Measurements from ENCODE around the gene DDAH2. TPM values are rescaled to one million over a fixed set of nuclear protein-coding genes. Genes with fewer than 3 reads are reported as not detected.
A peak's percentile ranks its signal among the peaks of the same experiment; 100 is the strongest.

The DDAH2 gene
- total and polyA plus RNA-seq, 2 experiments from 2014 or later = 76.6 to 77.7 TPM

- H3K36me3 ChIP-seq (ENCODE audit: low read depth) = peaks cover 33% of the 10 kb centered on the region
- peak overlapping the region; percentile 100 for H3K4me3 ChIP-seq
- H3K79me2 ChIP-seq (ENCODE audit: insufficient read depth) = peaks cover 58% of the 10 kb centered on the region
- peaks cover 41% of the 10 kb centered on the region for H3K4me1 ChIP-seq (ENCODE audit: insufficient read depth)
- no peaks in the 10 kb centered on the region for H3K9me2 ChIP-seq (ENCODE audit: insufficient read depth)
- no peak overlapping the region for H2AFZ ChIP-seq
- no peak for DNase-seq
- no peaks in the 10 kb centered on the region for H4K20me1 ChIP-seq (ENCODE audit: insufficient read depth)
- peak overlapping the region; percentile 87 for H3K27ac ChIP-seq
- in situ Hi-C loops (cut with MboI) = no loop called here
- no peaks in the 10 kb centered on the region for H3K9me3 ChIP-seq (ENCODE audit: low read depth)
- no peaks in the 10 kb centered on the region for H3K27me3 ChIP-seq (replicated peaks; ENCODE audit: insufficient read depth)
- H3F3A ChIP-seq (ENCODE audit: insufficient read depth) = peaks cover 67% of the 10 kb centered on the region
- 64% methylated on average over 4 of the region's 4 CpGs for WGBS, 2 experiments (ENCODE audit: low coverage in 1 of 2, low lambda C conversion rate in 2 of 2, missing lambda C conversion rate in 2 of 2)
- H3K9ac ChIP-seq = peak overlapping the region; percentile 95
- peak overlapping the region; percentile 98 for H3K4me2 ChIP-seq (ENCODE audit: unreplicated experiment)
- TF ChIP-seq EZH2 (IDR thresholded peaks at IDR 0.05; ENCODE audit: insufficient read depth, poor library complexity, severe bottlenecking) = no peak
- no peak for TF ChIP-seq EZH2phosphoT487 (IDR thresholded peaks at IDR 0.05; ENCODE audit: insufficient read depth, low read depth)
Observed at GRCh38 chr6:31733734-31734133, 4.6 kb upstream of the DDAH2 start.

DNA sequence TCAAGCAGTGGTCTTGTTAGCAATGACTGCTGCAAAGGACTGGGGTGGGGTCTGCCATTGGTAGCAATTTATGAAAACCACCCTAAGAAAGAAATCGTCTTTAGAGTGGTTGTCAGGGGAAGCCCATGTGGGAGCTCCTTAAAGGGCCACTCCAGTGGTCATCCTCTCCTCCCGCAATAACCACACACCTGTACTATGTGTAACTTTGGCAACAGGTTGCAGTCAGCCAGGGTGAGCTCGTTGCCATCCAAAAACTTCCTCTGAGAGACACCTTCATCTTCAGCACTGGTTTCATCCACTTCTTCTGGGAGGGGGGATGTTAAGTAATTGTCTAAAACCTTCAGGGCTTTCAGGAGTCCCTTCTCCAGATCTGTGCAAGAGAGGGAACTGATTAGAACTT, 2.9 kb upstream of the DDAH2 start:
- TF ChIP-seq EZH2phosphoT487 (IDR thresholded peaks at IDR 0.05; ENCODE audit: insufficient read depth, low read depth) = no peak
- Histone ChIP-seq H3K27ac (no peak overlapping the region), H3K79me2 (ENCODE audit: insufficient read depth) (peaks cover 52% of the 10 kb centered on the region), H3K4me1 (ENCODE audit: insufficient read depth) (peaks cover 24% of the 10 kb centered on the region), H3K9ac (no peak overlapping the region), H3K4me2 (ENCODE audit: unreplicated experiment) (no peak overlapping the region), H3K4me3 (no peak overlapping the region), H3K9me3 (ENCODE audit: low read depth) (no peaks in the 10 kb centered on the region), H3F3A (ENCODE audit: insufficient read depth) (peaks cover 54% of the 10 kb centered on the region), H3K9me2 (ENCODE audit: insufficient read depth) (no peaks in the 10 kb centered on the region), H2AFZ (no peak overlapping the region), H3K36me3 (ENCODE audit: low read depth) (peaks cover 36% of the 10 kb centered on the region), H4K20me1 (ENCODE audit: insufficient read depth) (no peaks in the 10 kb centered on the region), H3K27me3 (replicated peaks; ENCODE audit: insufficient read depth) (no peaks in the 10 kb centered on the region)
- in situ Hi-C loops (cut with MboI) = no loop called here
- 79 to 88% methylated on average over 3 of the region's 3 CpGs for WGBS, 2 experiments (ENCODE audit: low coverage in 1 of 2, low lambda C conversion rate in 2 of 2, missing lambda C conversion rate in 2 of 2)
- DNase-seq = no peak

GRCh38 chr6:31730631-31731086, 1.6 kb upstream of the DDAH2 start:
- peak overlapping the region; percentile 87 for H3K4me2 ChIP-seq (ENCODE audit: unreplicated experiment)
- peak overlapping the region; percentile 75 for H3K4me3 ChIP-seq
- H3K9me2 ChIP-seq (ENCODE audit: insufficient read depth) = no peaks in the 10 kb centered on the region
- no peak for DNase-seq
- no peaks in the 10 kb centered on the region for H4K20me1 ChIP-seq (ENCODE audit: insufficient read depth)
- peak overlapping the region; percentile 81 for H3K9ac ChIP-seq
- no peaks in the 10 kb centered on the region for H3K9me3 ChIP-seq (ENCODE audit: low read depth)
- TF ChIP-seq EZH2 (IDR thresholded peaks at IDR 0.05; ENCODE audit: insufficient read depth, poor library complexity, severe bottlenecking) (no peak), EZH2phosphoT487 (IDR thresholded peaks at IDR 0.05; ENCODE audit: insufficient read depth, low read depth) (no peak)
- 77 to 82% methylated on average over 11 of the region's 11 CpGs for WGBS, 2 experiments (ENCODE audit: low coverage in 1 of 2, low lambda C conversion rate in 2 of 2, missing lambda C conversion rate in 2 of 2)
- peaks cover 44% of the 10 kb centered on the region for H3F3A ChIP-seq (ENCODE audit: insufficient read depth)
- H3K79me2 ChIP-seq (ENCODE audit: insufficient read depth) = peaks cover 38% of the 10 kb centered on the region
- peak overlapping the region; percentile 78 for H3K27ac ChIP-seq
- H2AFZ ChIP-seq = no peak overlapping the region
- H3K27me3 ChIP-seq (replicated peaks; ENCODE audit: insufficient read depth) = no peaks in the 10 kb centered on the region
- in situ Hi-C loops (cut with MboI) = no loop called here
- H3K4me1 ChIP-seq (ENCODE audit: insufficient read depth) = peaks cover 19% of the 10 kb centered on the region
- H3K36me3 ChIP-seq (ENCODE audit: low read depth) = peaks cover 44% of the 10 kb centered on the region

GRCh38 chr6:31729979-31730630, 1.0 kb upstream of the DDAH2 start:
- Histone ChIP-seq H3K9me2 (ENCODE audit: insufficient read depth) (no peaks in the 10 kb centered on the region), H3K4me3 (peak overlapping the region; percentile 75), H4K20me1 (ENCODE audit: insufficient read depth) (no peaks in the 10 kb centered on the region), H3K36me3 (ENCODE audit: low read depth) (peaks cover 44% of the 10 kb centered on the region), H3K9me3 (ENCODE audit: low read depth) (no peaks in the 10 kb centered on the region), H2AFZ (peak overlapping the region; percentile 70), H3K9ac (peak overlapping the region; percentile 81), H3K4me1 (ENCODE audit: insufficient read depth) (peaks cover 19% of the 10 kb centered on the region), H3F3A (ENCODE audit: insufficient read depth) (peaks cover 40% of the 10 kb centered on the region), H3K79me2 (ENCODE audit: insufficient read depth) (peaks cover 33% of the 10 kb centered on the region), H3K4me2 (ENCODE audit: unreplicated experiment) (peak overlapping the region; percentile 87), H3K27me3 (replicated peaks; ENCODE audit: insufficient read depth) (no peaks in the 10 kb centered on the region), H3K27ac (peak overlapping the region; percentile 78)
- WGBS, 2 experiments (ENCODE audit: low coverage in 1 of 2, low lambda C conversion rate in 2 of 2, missing lambda C conversion rate in 2 of 2) = 1 to 3% methylated on average over 33 to 40 of the region's 46 CpGs
- in situ Hi-C loops (cut with MboI) = no loop called here
- DNase-seq = peak; percentile 90
- TF ChIP-seq EZH2phosphoT487 (IDR thresholded peaks at IDR 0.05; ENCODE audit: insufficient read depth, low read depth) (no peak), EZH2 (IDR thresholded peaks at IDR 0.05; ENCODE audit: insufficient read depth, poor library complexity, severe bottlenecking) (no peak)
